ENCODE measurements around the gene SCAF4.

The SCAF4 gene

DNA sequence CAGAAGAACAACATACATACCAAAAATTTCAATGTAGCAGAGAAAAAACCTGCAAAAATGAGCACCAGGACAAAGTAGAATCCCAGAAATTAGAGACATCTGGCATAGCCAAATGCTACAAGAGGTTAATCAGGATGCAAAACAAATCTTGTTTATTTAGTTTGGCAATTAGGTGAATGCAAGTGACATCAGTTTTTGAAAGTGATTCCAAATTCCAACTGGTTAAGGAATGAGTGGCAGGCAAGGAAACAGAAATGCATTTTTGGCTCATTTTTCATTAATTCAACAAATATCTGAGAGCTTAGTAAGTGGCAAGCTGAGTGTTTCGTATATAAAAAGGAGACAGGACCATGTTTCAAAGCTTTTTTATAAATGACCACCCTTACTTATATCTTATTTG lies 21.3 kb downstream of the SCAF4 start:
- no peak for DNase-seq

GRCh38 chr21:31708541-31708940 lies 23.4 kb downstream of the SCAF4 start:
- DNase-seq, result no peak

GRCh38 chr21:31707499-31707898 lies 24.4 kb downstream of the SCAF4 start:
- no peak for DNase-seq

DNA sequence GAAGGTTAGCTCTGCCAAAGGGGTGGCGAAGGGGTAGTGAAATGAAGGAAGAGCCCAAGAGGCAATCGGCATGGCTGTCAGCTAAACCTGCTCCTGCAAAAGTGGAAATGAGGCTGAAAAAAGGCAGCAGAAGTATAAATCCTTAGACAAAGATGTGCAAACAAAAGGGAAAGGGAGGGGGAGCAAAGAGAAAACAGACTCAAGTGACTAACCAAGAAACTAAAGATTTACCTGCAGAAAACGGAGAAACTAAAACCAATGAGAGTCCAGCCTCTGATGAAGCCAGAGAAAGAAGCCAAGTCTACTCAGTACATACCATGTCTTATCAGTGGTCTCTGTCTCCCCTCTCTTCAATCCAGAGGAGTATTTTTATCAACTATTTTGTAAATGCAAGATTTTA lies 25.4 kb downstream of the SCAF4 start:
- DNase-seq, result no peak

GRCh38 chr21:31700040-31700439 lies 31.9 kb downstream of the SCAF4 start:
- no peak for DNase-seq

GRCh38 chr21:31698461-31698860 lies 33.5 kb downstream of the SCAF4 start:
- DNase-seq, result no peak

DNA sequence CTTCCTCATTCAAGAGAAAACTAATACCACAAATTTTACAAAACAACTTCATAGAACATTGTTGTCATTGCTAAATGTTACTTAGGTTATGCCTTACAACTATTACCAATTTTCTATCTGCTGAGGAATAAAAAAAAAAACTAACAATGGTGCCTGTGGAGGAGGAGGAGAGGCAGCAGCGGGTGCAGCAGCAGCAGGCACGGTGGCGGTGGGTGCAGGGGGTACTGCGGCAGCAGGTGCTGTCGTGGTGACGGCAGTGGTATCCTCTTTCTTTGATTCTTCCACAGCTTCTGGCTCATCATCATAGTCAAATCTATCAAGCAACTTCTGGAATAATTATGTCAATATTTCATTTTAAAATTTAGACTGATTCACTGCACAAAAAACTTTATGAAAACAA lies 35.5 kb downstream of the SCAF4 start:
- no peak for DNase-seq

GRCh38 chr21:31693222-31693621 lies 38.7 kb downstream of the SCAF4 start:
- no peak for DNase-seq

DNA sequence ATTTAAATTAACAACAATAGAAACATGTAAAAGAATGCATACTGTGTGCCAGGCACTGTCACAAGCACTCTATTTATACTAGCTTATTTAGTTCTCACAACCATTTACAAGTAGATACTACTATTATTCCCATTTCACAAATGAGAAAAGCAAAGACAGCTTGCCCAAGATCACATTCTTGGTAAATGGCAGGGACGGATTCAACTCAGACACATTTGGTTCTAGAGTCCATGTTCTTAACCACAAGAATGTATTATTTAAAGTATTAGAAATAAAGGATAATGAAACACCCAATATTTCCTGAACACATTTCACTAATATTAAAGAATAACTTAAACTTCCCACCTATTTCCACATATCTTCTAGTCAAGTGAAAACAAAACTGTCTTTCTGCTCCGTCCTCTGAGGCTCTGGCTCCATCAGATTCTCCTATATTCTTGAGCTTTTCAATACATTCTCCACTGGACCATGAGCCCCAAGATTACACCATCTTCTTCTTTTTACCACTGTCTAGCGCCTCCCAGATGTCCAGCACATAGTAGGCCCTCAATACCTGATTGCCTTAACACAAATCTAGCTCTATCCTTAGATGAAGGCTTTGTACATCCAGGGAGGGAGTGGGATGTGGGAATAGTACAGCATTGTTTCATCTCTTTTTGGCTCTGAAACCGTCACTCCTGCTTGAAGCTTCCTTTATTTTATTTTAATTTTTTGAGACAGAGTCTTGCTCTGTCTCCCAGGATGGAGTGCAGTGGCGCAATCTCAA lies 43.1 kb downstream of the SCAF4 start:
- DNase-seq, result no peak

- DNase-seq, result no peak
Measured at GRCh38 chr21:31687108-31687507, 44.8 kb downstream of the SCAF4 start.

DNA sequence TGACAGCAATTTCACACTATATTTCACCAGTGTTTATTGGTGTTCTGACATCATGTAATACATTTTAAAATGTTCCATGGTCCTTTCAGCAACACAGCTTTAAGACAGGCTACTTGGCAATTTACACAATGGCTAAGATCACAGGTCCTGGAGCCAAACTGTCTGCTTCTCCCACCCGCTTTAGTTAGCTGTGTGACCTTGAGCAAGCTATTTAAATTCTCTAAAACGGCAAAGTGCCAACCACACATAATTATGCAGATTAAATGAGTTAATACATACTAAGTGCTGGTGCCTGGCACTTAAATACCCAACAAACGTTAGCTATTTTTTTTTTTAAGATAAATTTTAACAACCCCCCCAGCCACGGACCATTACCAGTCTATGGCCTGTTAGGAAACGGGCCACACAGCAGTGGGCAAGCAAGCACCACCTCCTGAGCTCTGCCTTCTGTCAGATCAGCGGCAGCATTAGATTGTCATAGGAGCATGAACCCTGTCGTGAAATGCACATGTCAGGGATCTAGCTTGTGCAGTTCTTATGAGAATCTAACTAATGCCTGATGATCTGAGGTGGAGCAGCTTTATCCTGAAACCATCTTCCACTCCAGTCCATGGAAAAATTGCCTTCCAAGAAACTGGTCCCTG lies 45.5 kb downstream of the SCAF4 start:
- DNase-seq, result no peak

DNA sequence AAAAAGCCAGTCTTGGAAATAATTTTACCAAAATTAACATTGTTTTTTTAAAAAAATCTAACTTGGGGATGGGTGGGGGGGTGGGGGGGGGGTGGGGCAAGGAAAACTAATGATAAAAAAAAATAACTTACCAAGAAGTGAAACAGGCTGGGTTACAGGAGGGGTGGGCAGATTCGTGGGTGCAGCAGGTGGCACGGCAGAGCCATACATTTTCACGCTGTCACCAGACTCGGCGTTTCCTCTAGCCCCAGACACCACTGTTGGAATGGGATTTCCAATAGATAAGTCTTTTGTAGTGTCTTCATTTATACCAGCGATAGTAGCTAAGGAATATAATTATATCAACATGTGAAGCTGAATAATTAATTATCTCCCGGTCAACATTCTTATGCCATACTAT lies 47.0 kb downstream of the SCAF4 start:
- no peak for DNase-seq

- no peak for DNase-seq
Measured at GRCh38 chr21:31683029-31683428, 48.9 kb downstream of the SCAF4 start.

GRCh38 chr21:31682620-31683019 lies 49.3 kb downstream of the SCAF4 start:
- no peak for DNase-seq

DNA sequence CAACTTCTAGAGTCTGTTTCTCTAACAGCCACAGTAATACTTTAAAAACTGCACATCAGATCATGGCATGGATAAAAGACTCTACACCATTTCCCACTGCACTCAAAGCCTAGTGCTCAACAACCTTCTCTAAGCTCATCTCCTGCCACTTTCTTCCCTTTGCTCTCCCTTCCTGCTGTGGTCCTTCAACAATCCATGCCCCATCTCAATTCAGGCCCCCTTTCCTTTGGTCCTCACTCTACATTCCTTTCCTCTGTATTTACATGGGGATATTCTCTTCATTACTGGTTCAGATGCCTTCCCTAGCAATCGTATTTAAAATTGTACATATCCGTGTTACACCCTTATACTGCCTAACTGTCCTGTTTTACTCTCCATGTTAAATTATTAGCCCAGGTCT lies 53.4 kb downstream of the SCAF4 start:
- DNase-seq, result no peak

- no peak for DNase-seq
Measured at GRCh38 chr21:31677047-31677446, 54.9 kb downstream of the SCAF4 start.

GRCh38 chr21:31675960-31676359 lies 56.0 kb downstream of the SCAF4 start:
- DNase-seq, result no peak

GRCh38 chr21:31675318-31675717 lies 56.6 kb downstream of the SCAF4 start:
- DNase-seq, result no peak

DNA sequence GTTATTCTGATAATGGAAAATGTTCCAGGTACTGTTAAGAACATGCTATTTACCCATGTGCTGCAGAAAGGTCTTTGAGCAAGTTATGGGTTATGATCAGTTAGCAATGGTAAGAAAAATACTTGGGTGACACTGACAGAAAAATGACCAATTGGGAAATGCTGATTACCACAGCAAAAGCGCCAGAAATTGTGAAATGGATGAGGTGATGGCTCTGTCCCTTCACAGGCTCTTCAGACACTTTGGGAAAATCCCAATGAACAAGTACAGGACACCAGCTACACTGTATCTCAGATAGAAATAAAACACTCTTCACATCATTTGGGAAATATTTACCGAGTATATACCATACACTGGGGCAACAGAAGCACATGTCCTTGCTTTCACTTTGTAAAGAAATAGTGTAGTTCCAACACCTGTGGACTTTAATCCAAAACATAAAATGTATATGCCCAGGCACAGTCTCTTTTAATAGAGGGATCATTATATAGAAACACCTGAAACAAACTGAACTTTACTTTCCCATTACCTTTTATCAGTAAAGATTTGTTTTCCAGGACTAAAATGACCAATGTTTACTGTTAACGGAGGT lies 58.5 kb downstream of the SCAF4 start:
- DNase-seq, result no peak

- no peak for DNase-seq
Measured at GRCh38 chr21:31671931-31672330, 60.0 kb downstream of the SCAF4 start.

DNA sequence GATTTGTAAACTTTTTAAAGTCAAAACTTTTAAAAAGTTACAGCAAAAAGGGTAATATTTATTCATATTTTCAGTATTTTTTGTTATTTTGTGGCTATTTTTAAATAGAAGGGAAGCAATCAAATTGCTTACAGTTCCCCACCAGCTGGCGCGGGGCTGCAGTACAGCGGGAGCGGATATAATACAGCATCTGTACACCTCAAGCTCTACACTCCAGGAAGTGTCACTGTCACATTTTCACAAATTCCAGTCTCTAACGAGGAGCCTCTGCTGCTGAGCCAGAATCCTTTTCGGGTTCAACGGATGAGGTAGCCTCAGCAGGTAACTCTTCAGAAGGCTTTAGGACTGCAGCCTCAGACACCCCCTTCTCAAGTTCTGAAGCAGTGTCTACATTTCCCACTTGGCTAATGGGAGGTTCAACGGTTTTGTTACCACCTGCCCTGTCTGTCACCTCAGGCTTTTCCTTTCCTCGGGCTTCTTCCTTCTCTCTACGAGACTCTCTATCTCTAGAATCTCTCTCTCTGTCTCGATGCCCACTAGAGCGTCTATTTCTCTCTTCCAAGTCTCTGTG lies 60.7 kb downstream of the SCAF4 start:
- peak; percentile 25 for DNase-seq

DNA sequence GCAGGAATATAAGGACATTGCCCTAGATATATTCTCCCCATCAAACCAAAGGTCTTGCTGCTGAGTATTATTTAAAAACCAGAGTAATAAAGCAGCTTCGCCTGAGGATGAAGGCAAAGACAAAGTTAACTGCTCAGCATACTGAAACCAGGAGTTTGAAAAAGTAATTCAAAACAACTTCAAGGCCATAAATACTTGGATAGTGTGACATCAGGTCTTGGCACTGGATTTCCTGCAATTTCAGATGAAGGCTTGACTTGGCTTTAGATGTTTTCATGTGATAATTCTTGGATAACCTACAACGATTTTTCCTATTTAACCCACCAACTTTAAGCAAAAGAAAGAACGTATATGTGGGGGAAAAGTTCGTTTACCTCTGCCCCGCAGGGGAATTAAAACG lies 61.8 kb downstream of the SCAF4 start:
- no peak for DNase-seq

- no peak for DNase-seq
Measured at GRCh38 chr21:31668651-31669491, 63.0 kb downstream of the SCAF4 start.
